ENCODE measurements around the gene ANKRD44.

DNA sequence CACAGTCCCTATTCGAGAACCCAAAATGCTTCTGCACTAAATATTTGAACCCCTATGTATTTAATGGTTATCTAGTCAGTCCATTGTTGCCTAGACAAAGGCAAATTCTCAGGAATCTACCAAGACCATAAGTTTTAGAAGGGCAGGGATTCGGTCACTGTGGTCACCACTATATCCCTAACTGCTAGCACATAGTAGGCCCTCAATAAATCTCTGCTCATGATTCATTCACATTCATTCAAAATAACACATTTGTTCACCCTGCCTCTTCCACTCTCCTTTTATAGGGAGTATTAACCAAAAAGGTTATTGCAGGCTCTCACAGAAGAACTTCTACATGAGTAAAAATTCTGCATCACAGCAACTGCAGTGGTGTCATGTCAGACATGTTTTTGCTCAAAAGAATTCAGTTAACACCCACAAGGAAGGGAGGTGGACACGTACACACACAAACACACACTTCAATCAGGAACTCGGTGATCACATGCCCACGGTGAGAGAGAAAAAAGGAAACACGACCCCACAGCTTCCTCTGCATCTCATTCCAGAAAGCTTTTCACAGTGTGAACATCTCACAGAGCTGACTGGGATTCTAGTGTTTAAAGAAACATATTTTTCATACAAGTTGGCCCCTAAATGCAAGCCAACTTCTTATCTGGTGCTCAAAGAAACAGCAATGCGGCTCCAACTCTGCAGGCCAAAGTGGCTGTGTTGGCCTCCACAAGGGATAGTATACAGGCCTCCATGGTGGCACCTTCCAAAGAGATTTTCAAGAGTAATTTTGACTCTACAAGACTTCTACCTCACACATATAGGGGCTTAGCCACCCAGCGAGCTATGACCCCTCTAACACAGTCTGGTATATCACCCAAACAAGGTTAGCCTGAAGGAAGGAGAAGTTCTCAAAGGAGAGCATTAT, 98.0 kb downstream of the ANKRD44 start:
- TF ChIP-seq EZH2 (IDR thresholded peaks at IDR 0.05; ENCODE audit: insufficient read depth, poor library complexity, severe bottlenecking) (no peak), EZH2phosphoT487 (IDR thresholded peaks at IDR 0.05; ENCODE audit: insufficient read depth, low read depth) (no peak)
